Kasumi-1 (cell line): ENCODE results near the gene TH.
"Not testable (repeated sequence)": the region's sequence is repeated elsewhere in the genome, so short reads cannot be mapped to it uniquely, and the experiment has no call there.

Experiments used
- DNase-seq, 2 experiments: peaks; one replicate each; lab custom pipeline; 2025; lab: John Stamatoyannopoulos, UW

TH gene

DNA sequence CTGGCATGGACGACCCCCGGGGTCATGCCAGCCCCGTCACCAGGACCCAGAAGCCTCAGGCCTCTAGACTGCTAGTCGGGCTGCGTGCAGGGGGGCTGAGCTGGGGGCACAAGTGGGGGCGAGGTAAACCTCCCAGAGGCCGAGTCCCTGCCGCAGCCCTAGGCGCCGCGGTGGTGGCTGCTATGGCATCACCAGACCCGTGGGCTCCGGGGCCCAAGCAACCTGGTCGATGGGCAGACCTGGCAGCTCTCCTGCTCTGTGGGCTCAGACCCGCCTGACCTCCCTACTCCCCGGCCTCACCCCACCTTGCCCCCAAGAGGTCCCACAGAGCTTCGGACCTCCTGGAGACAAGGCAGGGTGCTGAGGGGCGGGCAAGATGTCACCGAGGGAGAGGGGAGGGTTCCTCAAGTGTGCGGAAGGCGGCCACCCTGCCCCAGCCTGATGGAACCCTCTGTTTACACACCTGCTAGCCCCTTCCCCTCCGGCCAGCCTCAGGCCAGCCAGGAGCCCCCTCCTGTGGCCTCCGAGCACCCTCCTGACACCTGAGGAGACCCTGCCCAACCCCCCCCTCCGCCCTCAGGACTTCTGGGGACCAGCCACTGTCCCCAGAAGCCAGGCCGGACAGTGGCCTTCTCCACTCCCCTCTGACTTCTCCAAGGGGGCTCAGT is 41.8 kb downstream of the TH start:
- no peak for DNase-seq

DNA sequence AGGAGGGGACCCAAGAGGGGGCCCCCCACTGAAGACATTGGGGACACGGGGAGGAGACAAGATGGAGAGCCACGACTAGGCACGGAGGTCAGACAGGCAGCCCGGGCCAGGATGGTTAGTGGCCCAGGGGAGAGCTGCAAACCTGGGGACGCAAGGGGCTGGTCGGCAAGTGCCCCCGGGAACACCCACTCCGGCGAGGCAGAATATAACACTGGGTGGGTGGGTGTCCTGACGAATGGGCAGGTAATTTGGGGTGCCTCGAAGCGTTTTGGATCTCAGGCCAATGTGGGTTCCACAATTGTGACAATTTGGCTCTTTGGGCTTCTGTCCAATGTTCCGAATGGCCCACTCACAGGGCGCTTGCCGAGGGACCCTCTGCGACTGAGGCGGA is 42.3 kb downstream of the TH start:
- DNase-seq, result no peak

DNA sequence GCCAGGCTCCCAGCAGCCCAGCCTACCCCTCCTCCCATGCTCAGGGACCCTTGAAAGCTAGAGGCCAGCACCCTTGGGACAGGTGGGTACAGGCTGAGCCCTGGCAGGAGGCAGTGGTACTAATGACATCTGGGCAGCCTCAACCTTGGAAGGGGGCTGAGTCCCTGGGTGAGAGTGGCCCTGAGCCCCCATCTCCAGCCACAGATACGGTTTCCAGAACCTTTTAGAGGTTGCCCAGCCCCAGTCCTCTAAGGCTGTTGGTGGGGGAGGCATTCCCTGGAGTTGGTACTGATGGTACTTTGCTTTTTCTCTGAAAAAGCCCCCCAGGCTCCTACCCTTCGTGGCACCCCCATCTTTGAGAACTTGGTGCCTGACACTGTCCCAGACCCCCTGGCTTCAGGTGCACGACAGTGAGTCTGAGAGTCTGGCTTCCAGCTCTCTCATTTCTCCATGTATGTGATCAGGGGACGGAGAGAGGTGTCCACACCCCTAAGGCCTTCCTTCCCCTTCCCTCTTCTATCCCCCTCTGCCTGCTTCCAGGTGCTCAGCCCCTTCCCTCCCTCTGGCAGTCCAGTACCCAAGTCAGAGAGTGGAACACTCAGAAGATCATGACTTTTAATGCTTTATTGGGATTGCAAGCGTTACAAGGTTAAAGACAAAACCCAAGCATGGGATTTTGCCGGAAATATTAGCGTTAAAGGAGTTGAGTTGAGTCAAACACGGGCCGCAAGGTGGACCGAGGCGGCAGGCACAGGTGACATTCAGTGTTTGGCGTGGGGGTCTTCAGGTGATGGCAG is 42.9 kb downstream of the TH start:
- DNase-seq, result no peak

DNA sequence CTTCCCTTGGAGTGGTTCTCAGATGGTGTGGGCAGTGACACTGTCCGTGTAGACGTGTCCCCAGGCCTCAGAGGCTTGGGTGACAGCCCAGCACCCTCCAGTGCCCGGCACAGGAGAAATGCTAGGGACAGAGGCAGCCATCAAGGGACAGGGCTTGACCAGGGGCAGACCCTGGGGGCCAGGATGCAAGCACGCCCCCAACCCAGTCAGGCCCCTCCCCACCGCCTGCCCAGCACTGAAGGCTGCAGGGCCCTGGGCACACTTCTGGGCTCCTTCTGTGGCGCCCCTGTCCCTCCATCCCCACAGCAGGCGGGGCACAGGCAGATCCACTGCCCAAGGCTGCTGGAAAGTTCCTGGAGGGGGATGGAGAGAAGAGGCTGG is 43.5 kb downstream of the TH start:
- no peak for DNase-seq

DNA sequence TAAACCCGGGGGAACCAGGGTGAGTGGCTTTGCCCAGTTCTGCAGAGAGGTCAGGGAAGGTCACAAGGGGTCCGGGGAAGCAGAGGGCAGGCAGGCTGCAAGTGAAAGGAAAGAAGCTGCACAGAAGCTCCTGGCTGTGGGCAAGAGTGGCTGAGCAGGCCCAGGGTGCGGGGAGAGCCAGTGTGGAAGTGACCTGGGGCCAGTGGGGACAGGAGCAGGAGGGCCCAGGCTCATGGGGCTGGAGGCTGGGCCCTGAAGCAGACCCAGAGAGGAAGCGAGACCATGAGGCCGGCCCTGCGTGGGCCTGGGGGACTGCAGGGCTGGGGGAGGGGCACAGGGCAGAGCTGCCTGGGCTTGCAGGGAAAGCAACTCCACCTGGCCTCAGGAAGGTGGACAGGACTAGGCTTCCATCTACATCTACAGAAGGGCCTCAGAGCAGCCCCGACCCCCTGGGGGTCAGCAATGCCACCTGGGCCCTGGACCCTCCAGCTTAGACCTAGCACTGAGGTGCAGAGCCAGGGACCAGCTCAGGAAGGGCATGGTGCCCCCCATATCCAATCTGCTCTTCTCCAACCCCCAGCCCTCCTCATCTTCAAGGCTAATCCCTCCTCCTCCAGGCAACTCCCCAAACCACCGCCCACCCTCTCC is 44.0 kb downstream of the TH start:
- DNase-seq, result no peak

DNA sequence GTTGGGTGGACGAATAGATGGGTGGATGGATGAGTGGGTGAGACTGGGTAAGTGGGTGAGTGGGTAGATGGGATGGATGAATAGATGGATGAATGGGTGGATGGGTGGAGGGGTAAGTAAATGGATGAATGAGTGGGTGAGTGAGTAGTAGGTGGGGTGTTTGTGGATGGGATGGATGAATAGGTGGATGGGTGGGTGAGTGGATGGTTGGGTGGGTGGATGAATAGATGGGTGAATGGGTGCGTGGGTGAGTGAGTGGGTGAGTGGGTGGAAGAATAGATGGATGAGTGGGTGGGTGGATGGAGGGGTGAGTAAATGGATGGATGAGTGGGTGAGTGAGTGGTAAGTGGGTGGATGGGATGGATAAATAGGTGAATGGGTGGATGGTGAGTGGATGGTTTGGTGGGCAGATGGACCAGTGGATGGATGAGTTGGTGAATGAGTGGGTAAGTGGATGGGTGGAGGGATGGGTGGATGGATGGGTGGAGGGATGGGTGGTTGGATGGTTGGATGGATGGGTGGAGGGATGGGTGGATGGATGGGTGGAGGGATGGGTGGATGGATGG is 45.0 kb downstream of the TH start:
- no peak for DNase-seq

DNA sequence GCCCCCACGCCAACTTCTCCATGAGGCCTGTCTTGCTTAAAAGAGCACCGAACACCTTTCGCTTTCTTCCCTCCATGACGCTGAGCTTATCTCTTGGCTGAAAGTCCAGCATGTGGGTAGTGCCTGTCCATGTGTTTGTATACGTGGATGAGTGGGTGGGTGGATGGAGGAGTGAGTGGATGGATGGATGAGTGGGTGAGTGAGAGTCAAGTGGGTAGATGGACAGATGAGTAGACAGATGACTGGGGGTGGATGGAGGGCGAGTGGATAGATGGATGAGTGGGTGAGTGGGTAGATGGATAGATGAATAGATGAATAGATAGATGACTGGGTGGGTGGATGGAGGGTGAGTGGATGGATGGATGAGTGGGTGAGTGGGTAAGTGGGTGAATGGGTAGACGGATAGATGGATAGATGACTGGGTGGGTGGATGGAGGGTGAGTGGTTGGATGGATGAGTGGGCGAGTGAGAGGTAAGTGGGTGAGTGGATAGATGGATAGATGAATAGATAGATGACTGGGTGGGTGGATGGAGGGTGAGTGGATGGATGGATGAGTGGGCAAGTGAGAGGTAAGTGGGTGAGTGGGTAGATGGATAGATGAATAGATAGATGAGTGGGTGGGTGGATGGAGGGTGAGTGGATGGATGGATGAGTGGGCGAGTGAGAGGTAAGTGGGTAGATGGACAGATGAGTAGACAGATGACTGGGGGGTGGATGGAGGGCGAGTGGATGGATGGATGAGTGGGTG is 46.7 kb downstream of the TH start:
- not testable (repeated sequence) for DNase-seq

DNA sequence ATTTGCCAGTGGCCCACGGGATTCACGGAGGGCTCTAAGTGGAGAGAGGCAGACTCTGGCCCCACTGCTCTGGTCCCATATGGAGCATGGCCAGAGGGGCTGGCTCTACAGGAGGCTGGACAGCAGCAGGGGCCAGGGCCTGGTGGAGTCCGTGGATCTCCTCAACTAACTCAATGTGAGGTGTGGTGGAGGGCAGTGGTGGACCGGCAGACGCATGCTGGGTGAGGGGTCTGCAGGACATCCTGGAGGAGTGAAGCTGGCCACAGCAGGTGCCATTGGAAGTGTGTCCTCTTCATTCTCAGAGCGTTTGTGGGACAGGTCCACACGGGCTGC is 48.0 kb downstream of the TH start:
- no peak for DNase-seq

DNA sequence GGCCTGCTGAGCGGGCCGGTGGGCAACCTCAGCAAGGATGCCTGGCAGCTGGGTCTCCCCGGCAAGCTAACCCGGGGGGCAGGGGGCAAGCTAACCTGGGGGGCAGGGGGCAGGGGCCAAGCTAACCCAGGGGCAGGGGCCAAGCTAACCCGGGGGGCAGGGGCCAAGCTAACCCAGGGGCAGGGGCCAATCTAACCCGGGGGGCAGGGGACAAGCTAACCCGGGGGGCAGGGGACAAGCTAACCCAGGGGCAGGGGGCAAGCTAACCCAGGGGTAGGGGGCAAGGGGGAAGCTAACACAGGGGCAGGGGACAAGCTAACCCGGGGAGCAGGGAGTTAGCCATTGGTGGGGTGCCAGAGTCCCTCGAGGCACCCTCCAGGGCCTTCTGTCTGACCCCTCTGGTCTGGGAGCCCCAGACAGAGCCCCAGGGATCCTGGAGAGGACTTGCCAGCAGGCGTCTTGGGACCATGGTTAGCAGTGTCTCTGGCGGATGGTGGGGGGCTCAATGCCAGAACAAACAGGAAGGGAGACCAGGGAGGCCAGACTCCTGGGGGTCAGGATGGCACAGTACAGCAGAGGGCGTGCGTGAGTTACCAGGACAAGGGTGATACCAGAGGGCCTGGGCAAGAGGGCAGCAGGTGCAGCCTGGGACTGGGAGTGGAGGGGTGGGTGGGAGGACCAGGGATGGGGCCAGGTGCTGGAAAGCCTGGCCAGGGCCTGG is 48.5 kb downstream of the TH start:
- DNase-seq, result no peak

DNA sequence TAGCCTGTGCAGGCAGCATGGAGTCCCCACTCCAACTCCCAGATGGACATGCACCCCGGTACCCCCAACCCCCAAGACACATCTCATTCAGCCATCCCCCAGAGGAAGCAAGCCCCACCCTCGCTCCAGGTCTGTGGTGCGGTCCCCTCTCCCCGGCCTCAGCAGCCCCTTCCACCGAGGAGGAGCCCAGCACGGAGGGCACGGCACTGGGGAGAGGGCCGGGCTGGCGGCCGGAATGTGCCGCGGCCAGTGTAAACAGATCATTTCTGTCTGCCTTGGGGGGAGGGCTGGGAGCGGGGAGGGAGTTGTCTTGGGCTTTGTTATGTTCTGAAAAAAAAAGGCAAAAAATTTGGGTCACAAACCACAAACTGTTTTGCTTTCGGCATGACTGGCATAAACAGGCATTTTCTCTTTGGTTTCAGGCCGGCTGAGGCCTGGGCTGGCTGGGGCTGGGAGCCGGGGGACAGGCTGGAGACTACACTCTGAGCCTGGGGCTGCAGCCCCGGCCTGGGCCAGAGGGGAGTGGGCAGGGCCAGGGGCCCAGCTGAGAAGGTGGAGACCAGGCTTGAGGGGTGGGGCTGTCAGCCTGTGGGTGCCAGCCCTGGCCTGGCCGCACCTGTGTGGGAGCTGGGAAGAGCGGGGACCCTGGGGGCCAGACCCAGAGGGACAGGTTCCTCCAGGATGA is 49.3 kb downstream of the TH start:
- no peak for DNase-seq

DNA sequence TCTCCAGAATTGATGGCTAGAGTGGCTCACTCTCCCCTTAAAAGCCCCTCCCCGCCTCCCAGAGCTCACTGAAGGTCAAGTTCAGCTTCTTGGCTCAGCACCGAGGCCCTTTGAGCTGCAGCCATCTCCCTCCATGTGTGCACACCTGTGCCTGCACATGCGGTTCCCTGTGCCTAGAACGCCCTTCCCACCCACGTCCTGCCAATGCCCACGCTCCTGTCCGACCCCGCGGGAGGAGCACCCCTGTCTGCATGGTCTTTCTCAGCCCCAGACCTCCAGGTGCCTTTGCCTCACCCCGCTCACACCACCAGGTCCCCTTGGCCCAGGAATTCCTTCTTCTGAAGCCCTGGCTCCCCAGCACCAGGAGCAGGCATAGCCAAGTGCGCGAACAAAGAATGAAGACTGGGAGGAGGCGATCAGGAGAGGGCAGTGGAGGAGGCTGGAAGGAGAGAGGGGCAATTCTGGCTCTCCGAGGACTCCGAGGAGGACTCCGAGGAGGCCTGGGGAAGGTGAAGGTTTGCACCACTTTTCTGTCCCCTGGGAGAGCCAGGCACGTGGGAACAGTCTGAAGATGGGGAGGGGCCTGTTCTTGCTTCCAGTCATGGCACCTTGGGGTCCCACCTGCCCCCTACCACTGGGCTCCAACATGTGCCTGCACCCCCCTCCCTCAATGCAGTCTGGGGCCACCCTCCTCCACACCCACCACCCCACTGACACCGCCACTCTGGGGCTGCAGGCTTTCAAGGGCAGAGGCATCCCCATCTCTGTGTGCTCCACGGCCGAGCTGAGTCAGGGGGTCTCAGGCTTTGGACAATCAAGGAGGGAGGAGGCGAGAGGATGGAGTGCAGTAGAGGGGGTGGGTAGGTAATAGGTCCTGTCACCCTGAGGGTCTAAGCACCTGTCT is 50.1 kb downstream of the TH start:
- DNase-seq, result no peak

DNA sequence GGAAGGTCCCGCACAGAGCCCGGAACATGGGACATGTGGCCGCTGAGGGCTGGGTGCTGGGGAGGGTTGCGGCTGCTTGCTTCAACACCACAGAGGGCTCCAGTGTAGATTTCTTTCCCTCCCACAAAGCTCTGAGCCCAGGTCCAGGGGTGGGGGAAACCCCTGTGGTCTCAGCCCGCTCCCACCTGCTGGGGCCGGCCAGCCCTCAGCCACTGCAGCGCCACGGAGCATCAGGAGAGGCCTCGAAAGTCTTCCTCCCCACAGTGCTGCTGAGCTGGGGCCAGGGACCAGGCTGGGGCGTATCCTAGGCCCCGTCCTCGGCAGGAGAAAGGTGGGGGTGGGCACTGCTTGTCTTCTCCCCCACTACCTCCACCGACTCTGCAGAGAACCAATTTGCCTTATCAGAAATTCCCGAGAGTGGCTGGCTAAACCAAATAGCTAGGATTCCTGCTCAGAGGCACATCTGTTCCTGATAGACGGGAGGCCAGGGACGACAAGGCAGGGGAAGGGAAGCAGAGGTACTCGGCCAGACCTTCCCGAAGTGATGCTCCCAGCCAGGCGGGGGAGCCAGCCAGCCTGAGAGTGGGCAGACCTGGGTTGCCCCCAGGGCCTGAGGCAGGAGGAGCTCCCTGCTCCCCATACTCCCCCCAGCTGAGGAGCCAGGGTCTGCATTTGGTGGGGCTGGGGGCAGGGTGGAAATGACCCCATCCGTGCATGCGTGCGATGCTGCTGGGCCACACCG is 51.1 kb downstream of the TH start:
- no peak for DNase-seq

DNA sequence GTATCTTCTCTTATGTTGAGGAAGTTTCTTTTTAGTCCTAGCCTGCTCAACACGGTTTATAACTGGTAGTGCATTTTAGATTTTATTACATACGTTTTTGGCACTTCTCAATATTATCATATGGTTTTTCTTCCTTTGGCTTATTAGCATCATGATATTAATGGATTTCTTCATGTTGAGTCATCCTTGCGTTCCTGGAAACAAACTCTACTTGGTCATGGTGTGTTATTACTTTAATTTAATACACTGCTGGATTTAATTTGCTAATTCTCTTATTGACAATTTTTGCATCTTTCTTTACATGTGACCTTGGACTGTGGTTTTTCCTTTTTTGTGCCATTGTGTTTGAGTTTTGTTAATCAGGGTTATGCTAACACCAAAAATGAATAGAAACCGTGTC is 52.9 kb downstream of the TH start:
- no peak for DNase-seq

DNA sequence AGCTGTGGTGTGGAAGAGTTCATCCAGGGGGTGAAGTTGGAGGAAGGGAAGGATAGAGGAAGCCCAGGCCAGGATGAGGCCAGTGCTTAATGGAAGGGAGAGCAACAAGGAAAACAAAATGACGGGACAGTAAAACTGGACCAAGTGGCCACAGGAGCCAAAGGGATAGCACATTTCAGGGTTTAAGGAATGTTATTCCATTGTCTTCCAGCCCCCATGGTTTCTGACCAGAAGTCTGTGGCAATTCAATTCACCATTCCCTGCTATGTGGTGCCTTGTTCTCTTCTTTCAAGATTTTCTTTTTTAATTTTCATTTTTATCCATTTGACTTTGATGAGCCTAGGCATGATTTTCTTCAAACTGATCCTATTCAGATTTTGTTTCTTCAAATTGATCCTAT is 54.9 kb downstream of the TH start:
- no peak for DNase-seq

DNA sequence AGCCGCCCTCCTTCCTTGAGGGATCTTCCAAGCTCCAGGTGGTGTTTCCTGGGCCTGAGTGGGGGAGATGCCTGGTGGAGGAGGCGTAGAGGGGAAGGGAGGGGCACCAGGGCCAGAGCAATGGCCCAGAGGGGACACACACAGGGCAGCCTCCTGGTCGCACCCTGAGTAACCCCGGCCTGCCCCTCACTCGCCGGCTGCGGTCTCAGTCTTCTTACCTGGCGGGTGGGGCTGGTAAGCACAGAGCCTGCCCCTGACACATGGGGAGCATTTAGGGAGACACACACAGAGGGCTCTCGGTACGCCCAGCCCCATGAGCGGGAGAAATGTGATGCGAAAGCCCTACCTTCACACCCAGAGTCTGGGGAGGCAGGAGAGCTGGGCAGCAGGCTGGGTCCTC is 56.3 kb downstream of the TH start:
- DNase-seq, result no peak

DNA sequence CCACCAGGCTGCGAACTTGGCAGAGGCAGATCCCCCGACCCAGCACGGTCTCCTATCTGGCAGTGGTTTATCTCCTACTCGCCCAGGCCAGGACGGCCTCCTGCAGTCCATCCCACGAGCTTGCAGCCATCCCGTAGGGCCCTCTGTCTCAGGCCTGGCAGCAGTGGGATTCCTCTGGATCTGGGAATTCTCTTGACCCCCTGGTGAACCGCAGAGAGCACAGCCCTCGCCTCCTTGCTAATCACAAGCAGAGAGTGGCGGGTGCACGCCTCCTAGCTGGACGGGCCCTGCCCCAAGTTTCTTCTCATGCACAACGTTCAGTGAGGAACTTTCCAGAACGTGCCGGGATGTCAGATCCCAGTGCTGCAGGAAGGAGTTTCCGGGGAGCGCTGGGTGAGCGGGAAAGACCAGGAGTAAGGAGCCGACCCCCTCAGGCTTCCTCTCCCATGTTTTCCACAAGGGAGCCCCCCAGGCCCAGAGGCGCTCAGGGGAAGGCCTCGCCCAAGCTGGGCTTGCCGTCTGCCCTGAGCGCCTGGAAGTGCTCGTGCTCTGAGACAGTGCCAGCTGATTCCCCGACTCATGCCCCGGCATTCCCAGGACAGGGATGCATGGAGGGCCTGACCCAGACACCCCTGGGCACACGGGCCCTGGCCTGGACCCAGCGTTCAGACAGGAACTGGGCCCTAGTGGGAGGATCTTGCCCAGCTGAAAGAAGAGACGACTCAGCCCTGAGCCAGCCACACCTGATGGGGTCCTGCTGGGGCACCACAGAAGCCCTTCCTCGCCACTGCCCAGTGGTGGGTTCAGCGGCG is 57.0 kb downstream of the TH start:
- DNase-seq, result no peak
